K562 (cell line): ENCODE results near the gene RSAD1.

ENCODE experiments used
- BMI1 ChIP-seq: fragments of 150-350 bp; IDR thresholded peaks from 2 replicates; pipeline ENCODE4 v1.6.1; 2014; ENCODE audit warnings: low read length
- CTCF ChIP-seq, 3 experiments: IDR thresholded peaks in 2 of 3; conservative IDR thresholded peaks in 1 of 3; 2 replicates each; pipeline ENCODE4 v1.5.1; 2011 to 2012; ENCODE audit warnings: low read length in 3 of 3, mild to moderate bottlenecking in 3 of 3, control low read depth in 2 of 3, improper control_type of control experiment in 1 of 3, inconsistent platforms in 1 of 3, low read depth in 1 of 3, mixed read lengths in 1 of 3, moderate library complexity in 1 of 3; ENCODE audit not compliant: insufficient read depth in 2 of 3
- EP300 ChIP-seq: IDR thresholded peaks from 2 replicates; pipeline ENCODE4 v1.6.1; 2012; ENCODE audit warnings: low read length, improper control_type of control experiment
- MAFK ChIP-seq: IDR thresholded peaks from 2 replicates; pipeline ENCODE4 v1.6.1; 2011; ENCODE audit warnings: low read length, improper control_type of control experiment
- NFE2L1 ChIP-seq: fragments of 450-650 bp; IDR thresholded peaks from 2 replicates; pipeline ENCODE4 v1.6.1; 2016; ENCODE audit warnings: missing genetic modification characterization, low read depth, mild to moderate bottlenecking, missing compliant biosample characterization, moderate library complexity, borderline replicate concordance
- NRF1 ChIP-seq, 2 experiments: fragments of 450-650 bp; IDR thresholded peaks in 1 of 2; conservative IDR thresholded peaks in 1 of 2; 2 replicates each; pipeline ENCODE4 v1.6.1; 2014; ENCODE audit warnings: mild to moderate bottlenecking in 2 of 2
- TAF9B ChIP-seq: fragments of 450-650 bp; IDR thresholded peaks from 2 replicates; pipeline ENCODE4 v1.6.1; 2018; ENCODE audit warnings: mild to moderate bottlenecking; ENCODE audit not compliant: partially characterized antibody
- ZNF780A ChIP-seq: fragments of 250-450 bp; sonication (Bioruptor Pico); IDR thresholded peaks from 2 replicates; pipeline ENCODE4 v1.5.0; 2021; ENCODE audit warnings: mild to moderate bottlenecking

GRCh38 chr17:50524838-50525237 is 46.2 kb downstream of the RSAD1 start:
- TF ChIP-seq CTCF (IDR thresholded peaks at IDR 0.05 in 2 of 3, conservative IDR thresholded peaks at IDR 0.05 in 1 of 3; ENCODE audit: insufficient read depth in 2 of 3, low read depth in 1 of 3, low read length in 3 of 3) (no peak), NFE2L1 (tag) (no peak), MAFK (no peak), EP300 (no peak), NRF1 (conservative IDR thresholded peaks at IDR 0.05 in 1 of 2, IDR thresholded peaks at IDR 0.05 in 1 of 2) (no peak; a peak in 1 of 4 replicates), ZNF780A (CRISPR knock-in tag) (no peak), TAF9B (no peak), BMI1 (no peak)
